ENCODE results near the gene CHERP. TPM values are rescaled to one million over a fixed set of nuclear protein-coding genes. Genes with fewer than 3 reads are reported as not detected.

Gene CHERP
- total RNA-seq, 2 experiments from 2014 or later: 15.6 to 87.2 TPM

DNA sequence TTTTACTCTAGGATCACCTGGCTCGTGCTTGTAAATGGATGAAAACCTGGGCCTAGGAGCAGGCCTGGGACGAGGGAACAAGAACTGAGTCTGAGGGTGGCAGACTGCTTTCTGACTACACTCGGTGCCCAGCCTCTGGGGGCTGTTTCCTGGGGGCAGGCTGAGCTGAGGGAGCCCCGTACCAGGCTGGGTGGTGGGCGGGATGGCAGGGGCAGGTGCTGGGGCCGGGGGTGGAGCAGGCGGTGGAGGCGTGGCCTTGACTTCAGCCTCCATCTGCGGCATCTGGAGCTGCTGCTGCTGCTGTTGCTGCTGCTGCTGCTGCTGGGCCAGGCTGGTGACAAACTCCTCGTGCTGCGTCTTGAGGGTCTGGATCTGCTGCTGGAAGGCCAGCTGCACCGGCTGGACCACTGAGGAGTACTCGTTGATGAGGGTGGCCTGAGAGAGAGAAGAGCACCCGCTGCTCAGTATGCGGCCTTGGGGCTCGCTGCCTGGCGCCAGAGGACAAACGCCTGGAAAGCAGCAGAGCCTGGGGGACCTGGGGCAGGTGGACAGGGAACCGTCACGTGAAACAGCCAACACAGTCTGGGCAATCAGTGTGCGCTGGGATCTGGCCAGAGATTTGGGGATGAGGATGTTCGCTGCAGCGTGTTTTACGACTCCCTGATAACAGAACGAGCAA lies 12.6 kb downstream of the CHERP start:
- BruUV-seq (replicated peaks): no TSS peak
- peaks cover 98% of the 10 kb centered on the region for H3K36me3 ChIP-seq (ENCODE audit: insufficient read depth, low read length)
- no peak overlapping the region for H3K4me2 ChIP-seq (ENCODE audit: low read length)
- H3K9me2 ChIP-seq (ENCODE audit: insufficient read depth, low read length): no peaks in the 10 kb centered on the region
- ChIA-PET CTCF (ENCODE audit: unreplicated experiment) (no interaction called here), POLR2A (no interaction called here)
- H3K4me1 ChIP-seq (ENCODE audit: insufficient read depth, low read length, poor library complexity, severe bottlenecking): no peaks in the 10 kb centered on the region
- H3K9me3 ChIP-seq (ENCODE audit: low read length): no peaks in the 10 kb centered on the region
- H2AFZ ChIP-seq (ENCODE audit: low read length): no peak overlapping the region
- intact Hi-C loops (cut with micrococcal nuclease; ENCODE audit: unreplicated experiment): no loop called here
- no peaks in the 10 kb centered on the region for H4K20me1 ChIP-seq (ENCODE audit: insufficient read depth, low read length)
- no peak overlapping the region for H3K4me3 ChIP-seq (ENCODE audit: low read depth, low read length, poor library complexity, severe bottlenecking)
- no peak for TF ChIP-seq EZH2phosphoT487 (IDR thresholded peaks at IDR 0.05; ENCODE audit: borderline replicate concordance, low read depth, low read length)
- TF ChIP-seq, protein P1, sequence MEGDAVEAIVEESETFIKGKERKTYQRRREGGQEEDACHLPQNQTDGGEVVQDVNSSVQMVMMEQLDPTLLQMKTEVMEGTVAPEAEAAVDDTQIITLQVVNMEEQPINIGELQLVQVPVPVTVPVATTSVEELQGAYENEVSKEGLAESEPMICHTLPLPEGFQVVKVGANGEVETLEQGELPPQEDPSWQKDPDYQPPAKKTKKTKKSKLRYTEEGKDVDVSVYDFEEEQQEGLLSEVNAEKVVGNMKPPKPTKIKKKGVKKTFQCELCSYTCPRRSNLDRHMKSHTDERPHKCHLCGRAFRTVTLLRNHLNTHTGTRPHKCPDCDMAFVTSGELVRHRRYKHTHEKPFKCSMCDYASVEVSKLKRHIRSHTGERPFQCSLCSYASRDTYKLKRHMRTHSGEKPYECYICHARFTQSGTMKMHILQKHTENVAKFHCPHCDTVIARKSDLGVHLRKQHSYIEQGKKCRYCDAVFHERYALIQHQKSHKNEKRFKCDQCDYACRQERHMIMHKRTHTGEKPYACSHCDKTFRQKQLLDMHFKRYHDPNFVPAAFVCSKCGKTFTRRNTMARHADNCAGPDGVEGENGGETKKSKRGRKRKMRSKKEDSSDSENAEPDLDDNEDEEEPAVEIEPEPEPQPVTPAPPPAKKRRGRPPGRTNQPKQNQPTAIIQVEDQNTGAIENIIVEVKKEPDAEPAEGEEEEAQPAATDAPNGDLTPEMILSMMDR (conservative IDR thresholded peaks at IDR 0.05; ENCODE audit: low read length): no peak
- no peak overlapping the region for H3K27ac ChIP-seq (ENCODE audit: low read depth, low read length, poor library complexity, severe bottlenecking)
- no peaks in the 10 kb centered on the region for H3K79me2 ChIP-seq (ENCODE audit: insufficient read depth, low read depth, low read length)
- no peak for DNase-seq (ENCODE audit: low spot score)

DNA sequence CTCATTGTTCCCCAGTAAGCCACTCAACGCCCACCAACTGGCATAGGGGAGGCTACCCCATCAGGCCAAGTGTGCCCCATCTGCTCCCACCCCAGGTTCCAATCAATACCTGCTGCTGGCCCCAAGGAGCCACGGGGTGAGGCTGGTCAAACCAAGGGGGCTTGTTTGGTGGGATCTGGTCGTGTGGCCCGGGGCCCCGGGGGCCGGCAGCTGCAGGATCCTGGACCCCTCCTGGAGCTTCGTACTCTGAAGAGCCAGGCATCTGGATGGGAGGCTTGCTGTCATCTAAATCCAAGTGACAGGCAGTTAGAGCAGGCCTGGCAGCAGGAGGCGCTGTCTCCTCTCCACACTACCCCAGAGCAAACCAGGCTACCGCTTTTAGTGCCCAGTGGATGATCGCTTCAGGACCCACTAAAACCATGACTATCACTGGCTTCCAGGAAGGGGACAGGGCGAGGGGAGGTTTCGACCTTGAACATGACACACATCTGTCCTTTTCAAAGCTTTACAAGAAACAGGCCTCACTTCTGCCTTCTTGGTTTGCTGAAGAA lies 14.2 kb downstream of the CHERP start:
- H4K20me1 ChIP-seq (ENCODE audit: insufficient read depth, low read length): no peaks in the 10 kb centered on the region
- H3K36me3 ChIP-seq (ENCODE audit: insufficient read depth, low read length): peaks cover 98% of the 10 kb centered on the region
- no peak overlapping the region for H3K4me2 ChIP-seq (ENCODE audit: low read length)
- ChIA-PET CTCF (ENCODE audit: unreplicated experiment) (no interaction called here), POLR2A (no interaction called here)
- H3K27ac ChIP-seq (ENCODE audit: low read depth, low read length, poor library complexity, severe bottlenecking): no peak overlapping the region
- H2AFZ ChIP-seq (ENCODE audit: low read length): no peak overlapping the region
- no peaks in the 10 kb centered on the region for H3K9me3 ChIP-seq (ENCODE audit: low read length)
- no peaks in the 10 kb centered on the region for H3K9me2 ChIP-seq (ENCODE audit: insufficient read depth, low read length)
- no peaks in the 10 kb centered on the region for H3K4me1 ChIP-seq (ENCODE audit: insufficient read depth, low read length, poor library complexity, severe bottlenecking)
- no TSS peak for BruUV-seq (replicated peaks)
- intact Hi-C loops (cut with micrococcal nuclease; ENCODE audit: unreplicated experiment): no loop called here
- TF ChIP-seq, protein P1 (conservative IDR thresholded peaks at IDR 0.05; ENCODE audit: low read length): peak; percentile 78
- no peak for TF ChIP-seq EZH2phosphoT487 (IDR thresholded peaks at IDR 0.05; ENCODE audit: borderline replicate concordance, low read depth, low read length)
- peak; percentile 37 for DNase-seq (ENCODE audit: low spot score)
- H3K79me2 ChIP-seq (ENCODE audit: insufficient read depth, low read depth, low read length): no peaks in the 10 kb centered on the region
- H3K4me3 ChIP-seq (ENCODE audit: low read depth, low read length, poor library complexity, severe bottlenecking): no peak overlapping the region

DNA sequence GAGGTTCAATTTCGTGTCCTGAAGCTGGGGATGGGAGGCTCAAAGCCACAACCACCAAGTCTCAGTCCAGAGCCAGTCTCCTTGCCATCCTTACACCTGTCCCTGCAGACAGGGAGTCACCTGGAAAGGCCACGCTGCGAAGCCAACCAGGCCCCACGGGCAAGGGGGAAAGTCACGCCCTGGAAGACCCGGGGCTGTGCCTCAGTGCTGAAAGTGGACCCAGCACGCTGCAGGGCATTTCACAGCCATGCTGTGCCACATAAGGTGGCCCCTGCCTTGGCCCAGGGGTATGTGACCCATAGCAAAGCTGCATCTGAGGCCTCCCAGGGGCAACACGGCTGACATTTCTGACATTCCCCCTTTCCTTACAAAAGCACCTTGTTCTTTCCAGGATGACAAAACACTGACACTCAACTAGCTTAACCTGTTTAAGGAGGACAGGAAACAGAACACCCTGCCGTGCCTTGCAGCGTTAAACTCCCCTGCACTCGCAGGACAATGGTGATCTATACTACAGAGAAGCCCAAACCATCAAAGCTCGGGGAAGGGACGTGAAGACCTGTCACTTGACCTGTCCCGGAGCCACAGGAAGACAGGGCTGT lies 14.8 kb downstream of the CHERP start:
- Histone ChIP-seq H3K4me3 (ENCODE audit: low read depth, low read length, poor library complexity, severe bottlenecking) (no peak overlapping the region), H3K79me2 (ENCODE audit: insufficient read depth, low read depth, low read length) (no peaks in the 10 kb centered on the region), H3K4me2 (ENCODE audit: low read length) (no peak overlapping the region), H2AFZ (ENCODE audit: low read length) (no peak overlapping the region), H3K9me2 (ENCODE audit: insufficient read depth, low read length) (no peaks in the 10 kb centered on the region), H3K9me3 (ENCODE audit: low read length) (no peaks in the 10 kb centered on the region), H3K36me3 (ENCODE audit: insufficient read depth, low read length) (peaks cover 98% of the 10 kb centered on the region), H3K4me1 (ENCODE audit: insufficient read depth, low read length, poor library complexity, severe bottlenecking) (no peaks in the 10 kb centered on the region), H4K20me1 (ENCODE audit: insufficient read depth, low read length) (no peaks in the 10 kb centered on the region), H3K27ac (ENCODE audit: low read depth, low read length, poor library complexity, severe bottlenecking) (no peak overlapping the region)
- TF ChIP-seq EZH2phosphoT487 (IDR thresholded peaks at IDR 0.05; ENCODE audit: borderline replicate concordance, low read depth, low read length): no peak
- TF ChIP-seq, protein P1 (conservative IDR thresholded peaks at IDR 0.05; ENCODE audit: low read length): no peak
- no peak for DNase-seq (ENCODE audit: low spot score)
- intact Hi-C loops (cut with micrococcal nuclease; ENCODE audit: unreplicated experiment): no loop called here
- no TSS peak for BruUV-seq (replicated peaks)
- CTCF ChIA-PET (ENCODE audit: unreplicated experiment): no interaction called here
- POLR2A ChIA-PET: no interaction called here
